ENCODE data around the gene PHACTR3. TPM values are rescaled to one million over a fixed set of nuclear protein-coding genes. Genes with fewer than 3 reads are reported as not detected.

The PHACTR3 gene
- total and polyA plus RNA-seq, 2 donors (not counting 3 experiments of a cell fraction or from before 2014, with no cell fraction given): not detected

- POLR2A ChIA-PET: no interaction called here
Measured at GRCh38 chr20:59804871-59805665, 200.7 kb downstream of the PHACTR3 start.

GRCh38 chr20:59805786-59806577, 201.6 kb downstream of the PHACTR3 start:
- H4K20me1 ChIP-seq (replicated peaks; ENCODE audit: control insufficient read depth, extremely low read depth, insufficient read depth, low read length): no peaks in the 10 kb centered on the region
- H3K9me3 ChIP-seq (replicated peaks; ENCODE audit: control insufficient read depth, insufficient read depth, low read length): peaks cover 1% of the 10 kb centered on the region
- no peak overlapping the region for H3K4me3 ChIP-seq (replicated peaks in 1 of 3; ENCODE audit: insufficient read depth in 1 of 3, low read depth in 1 of 3, low read length in 3 of 3)
- H3K9ac ChIP-seq (replicated peaks; ENCODE audit: extremely low read depth, insufficient read depth, low read length): no peak overlapping the region
- dilution Hi-C loops (cut with MboI; ENCODE audit: extremely low pct_ligation_motif_present, low sequenced_read_pairs) (no loop called here), intact Hi-C loops (cut with micrococcal nuclease) (no loop called here)
- H2AFZ ChIP-seq (ENCODE audit: low read depth, low read length): no peak overlapping the region
- ChIA-PET CTCF (no interaction called here), POLR2A (no interaction called here)
- no peak overlapping the region for H3K27ac ChIP-seq (ENCODE audit: insufficient read depth, low read depth, low read length)
- H3K4me2 ChIP-seq (ENCODE audit: insufficient read depth, low read length): no peak overlapping the region
- no TSS peak for BruUV-seq (replicated peaks)
- no peaks in the 10 kb centered on the region for H3K36me3 ChIP-seq (ENCODE audit: control insufficient read depth in 2 of 2, extremely low read depth in 1 of 2, insufficient read depth in 2 of 2, low read length in 2 of 2)
- FAIRE-seq (no peak), DNase-seq (ENCODE audit: low read depth, low spot score) (no peak)
- H3K4me1 ChIP-seq (ENCODE audit: control insufficient read depth, extremely low read depth, insufficient read depth, low read length): no peaks in the 10 kb centered on the region
- no peak for TF ChIP-seq CTCF (IDR thresholded peaks at IDR 0.05; ENCODE audit: extremely low read depth in 1 of 2, insufficient read depth in 1 of 2, low read depth in 1 of 2, low read length in 2 of 2)
- no peak for TF ChIP-seq FOS (IDR thresholded peaks at IDR 0.05; ENCODE audit: borderline replicate concordance, insufficient read depth, low read length)
- TF ChIP-seq EZH2 (IDR thresholded peaks at IDR 0.05; ENCODE audit: borderline replicate concordance, low read depth, low read length, severe bottlenecking): no peak
- H3K9me1 ChIP-seq (replicated peaks; ENCODE audit: control insufficient read depth, extremely low read depth, insufficient read depth, low read length): no peaks in the 10 kb centered on the region
- H3K27me3 ChIP-seq (ENCODE audit: control insufficient read depth in 2 of 2, insufficient read depth in 2 of 2, low read length in 2 of 2): no peaks in the 10 kb centered on the region
- H3K79me2 ChIP-seq (ENCODE audit: control insufficient read depth, insufficient read depth, low read length): no peaks in the 10 kb centered on the region

More at GRCh38 chr20:59804871-59805665, 200.7 kb downstream of the PHACTR3 start:
- no peak for FAIRE-seq
- CTCF ChIA-PET: no interaction called here
- Histone ChIP-seq H3K4me3 (replicated peaks in 1 of 3; ENCODE audit: insufficient read depth in 1 of 3, low read depth in 1 of 3, low read length in 3 of 3) (no peak overlapping the region), H3K9me3 (replicated peaks; ENCODE audit: control insufficient read depth, insufficient read depth, low read length) (peaks cover 2% of the 10 kb centered on the region), H4K20me1 (replicated peaks; ENCODE audit: control insufficient read depth, extremely low read depth, insufficient read depth, low read length) (no peaks in the 10 kb centered on the region), H3K4me1 (ENCODE audit: control insufficient read depth, extremely low read depth, insufficient read depth, low read length) (no peaks in the 10 kb centered on the region), H3K27ac (ENCODE audit: insufficient read depth, low read depth, low read length) (no peak overlapping the region), H3K79me2 (ENCODE audit: control insufficient read depth, insufficient read depth, low read length) (no peaks in the 10 kb centered on the region), H3K9me1 (replicated peaks; ENCODE audit: control insufficient read depth, extremely low read depth, insufficient read depth, low read length) (no peaks in the 10 kb centered on the region), H3K9ac (replicated peaks; ENCODE audit: extremely low read depth, insufficient read depth, low read length) (no peak overlapping the region), H3K27me3 (ENCODE audit: control insufficient read depth in 2 of 2, insufficient read depth in 2 of 2, low read length in 2 of 2) (no peaks in the 10 kb centered on the region), H2AFZ (ENCODE audit: low read depth, low read length) (no peak overlapping the region), H3K36me3 (ENCODE audit: control insufficient read depth in 2 of 2, extremely low read depth in 1 of 2, insufficient read depth in 2 of 2, low read length in 2 of 2) (no peaks in the 10 kb centered on the region), H3K4me2 (ENCODE audit: insufficient read depth, low read length) (no peak overlapping the region)
- intact Hi-C loops (cut with micrococcal nuclease) (no loop called here), dilution Hi-C loops (cut with MboI; ENCODE audit: extremely low pct_ligation_motif_present, low sequenced_read_pairs) (no loop called here)
- no peak for DNase-seq (ENCODE audit: low read depth, low spot score)
- BruUV-seq (replicated peaks): no TSS peak
- no peak for TF ChIP-seq EZH2 (IDR thresholded peaks at IDR 0.05; ENCODE audit: borderline replicate concordance, low read depth, low read length, severe bottlenecking)
